ENCODE data around the gene HERPUD1.
"Not testable (repeated sequence)": the region's sequence is repeated elsewhere in the genome, so short reads cannot be mapped to it uniquely, and the experiment has no call there.

HERPUD1 gene

GRCh38 chr16:56983211-56983751 is 51.3 kb downstream of the HERPUD1 start:
- no peak for DNase-seq

GRCh38 chr16:56984639-56985038 is 52.7 kb downstream of the HERPUD1 start:
- DNase-seq = no peak

- DNase-seq = no peak
Observed at GRCh38 chr16:56985288-56985961, 53.5 kb downstream of the HERPUD1 start.

DNA sequence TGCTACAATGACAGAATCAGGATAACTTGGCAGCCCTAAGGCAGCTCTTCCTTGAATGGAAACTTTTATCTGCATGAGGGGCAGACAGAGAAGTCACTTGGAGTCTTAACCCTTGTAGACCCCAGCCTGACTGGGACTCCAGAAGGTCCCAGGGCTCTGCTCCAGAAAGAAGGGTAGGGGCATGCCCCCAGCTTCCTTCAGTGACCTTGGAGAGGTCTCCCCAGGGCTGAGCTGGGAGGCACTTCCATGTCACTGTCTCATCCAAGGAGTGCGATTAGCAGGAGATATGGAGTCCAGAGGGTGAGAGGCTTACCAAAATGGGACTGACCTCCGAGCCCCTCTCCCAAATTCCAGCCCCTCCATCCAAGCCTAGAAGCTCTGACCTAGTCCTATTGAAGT is 54.0 kb downstream of the HERPUD1 start:
- no peak for DNase-seq

DNA sequence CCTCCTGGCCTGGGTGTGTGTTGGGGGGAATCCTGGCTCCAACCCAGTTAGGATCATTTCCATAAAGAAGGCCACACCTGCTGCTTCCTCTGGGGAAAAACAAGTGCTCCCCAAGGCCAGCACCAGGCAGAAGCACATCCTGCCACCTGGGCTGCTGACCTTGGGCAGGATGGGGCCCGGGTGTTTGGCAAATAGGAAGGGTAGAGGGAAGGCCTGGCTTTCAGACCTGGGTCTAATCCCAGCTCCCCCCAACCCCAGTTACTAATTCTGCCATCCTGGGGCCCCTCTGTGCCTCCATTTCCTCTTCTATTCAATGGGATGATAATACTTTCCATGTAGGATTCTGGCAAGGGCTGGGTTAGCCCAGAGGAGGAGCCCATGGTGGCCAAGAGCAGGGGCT is 54.4 kb downstream of the HERPUD1 start:
- no peak for DNase-seq

DNA sequence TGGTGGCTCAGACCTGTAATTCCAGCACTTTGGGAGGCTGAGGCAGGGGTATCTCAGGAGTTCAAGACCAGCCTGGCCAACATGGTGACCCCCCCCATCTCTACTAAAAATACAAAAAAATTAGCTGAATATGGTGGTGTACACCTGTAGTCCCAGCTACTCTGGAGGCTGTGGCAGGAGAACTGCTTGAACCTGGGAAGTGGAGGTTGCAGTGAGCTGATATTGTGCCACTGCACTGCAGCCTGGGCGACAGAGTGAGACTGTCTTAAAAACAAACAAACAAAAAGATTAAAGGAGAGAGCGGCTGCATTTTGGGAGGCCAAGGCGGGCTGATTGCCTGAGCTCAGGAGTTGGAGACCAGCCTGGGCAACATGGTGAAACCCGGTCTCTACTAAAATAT is 55.0 kb downstream of the HERPUD1 start:
- DNase-seq = not testable (repeated sequence)

- DNase-seq = no peak
Observed at GRCh38 chr16:56987692-56988091, 55.8 kb downstream of the HERPUD1 start.

DNA sequence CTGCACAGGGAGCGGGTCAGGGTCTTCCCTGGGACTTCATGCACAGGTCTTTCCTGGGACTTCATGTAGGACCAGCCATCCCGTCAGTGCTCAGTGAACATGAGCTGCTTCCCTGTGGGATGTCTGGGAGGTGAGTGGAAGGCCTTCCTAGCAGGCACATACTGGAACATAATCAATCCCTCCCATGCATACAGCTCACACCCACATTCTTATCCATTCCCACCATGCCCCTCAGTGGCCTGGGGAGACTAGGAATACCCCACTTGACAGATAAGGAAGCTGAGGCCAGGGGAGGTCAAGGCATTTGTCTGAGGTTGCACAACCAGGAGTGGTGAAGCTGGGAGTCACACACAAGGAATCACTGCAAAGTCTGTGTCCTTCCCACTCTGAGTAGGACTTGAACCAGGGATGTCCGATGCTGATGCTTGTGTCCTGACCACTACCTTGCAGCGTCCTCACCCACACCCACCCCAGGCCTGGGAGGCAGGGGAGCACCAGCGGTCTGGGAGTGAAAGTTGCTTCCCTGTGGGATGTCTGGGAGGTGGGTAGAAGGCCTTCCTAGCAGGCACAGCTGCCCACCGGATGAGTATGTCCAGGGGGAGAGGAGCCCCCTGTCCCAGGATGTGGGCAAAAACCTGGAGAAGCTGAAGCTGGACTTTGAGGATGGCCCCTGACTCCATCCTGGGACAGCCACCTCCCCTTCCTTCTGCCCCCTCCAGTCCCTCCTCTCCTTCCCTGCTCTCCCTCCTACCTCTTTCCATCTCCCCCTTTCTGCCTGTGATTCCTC is 56.4 kb downstream of the HERPUD1 start:
- DNase-seq = no peak

DNA sequence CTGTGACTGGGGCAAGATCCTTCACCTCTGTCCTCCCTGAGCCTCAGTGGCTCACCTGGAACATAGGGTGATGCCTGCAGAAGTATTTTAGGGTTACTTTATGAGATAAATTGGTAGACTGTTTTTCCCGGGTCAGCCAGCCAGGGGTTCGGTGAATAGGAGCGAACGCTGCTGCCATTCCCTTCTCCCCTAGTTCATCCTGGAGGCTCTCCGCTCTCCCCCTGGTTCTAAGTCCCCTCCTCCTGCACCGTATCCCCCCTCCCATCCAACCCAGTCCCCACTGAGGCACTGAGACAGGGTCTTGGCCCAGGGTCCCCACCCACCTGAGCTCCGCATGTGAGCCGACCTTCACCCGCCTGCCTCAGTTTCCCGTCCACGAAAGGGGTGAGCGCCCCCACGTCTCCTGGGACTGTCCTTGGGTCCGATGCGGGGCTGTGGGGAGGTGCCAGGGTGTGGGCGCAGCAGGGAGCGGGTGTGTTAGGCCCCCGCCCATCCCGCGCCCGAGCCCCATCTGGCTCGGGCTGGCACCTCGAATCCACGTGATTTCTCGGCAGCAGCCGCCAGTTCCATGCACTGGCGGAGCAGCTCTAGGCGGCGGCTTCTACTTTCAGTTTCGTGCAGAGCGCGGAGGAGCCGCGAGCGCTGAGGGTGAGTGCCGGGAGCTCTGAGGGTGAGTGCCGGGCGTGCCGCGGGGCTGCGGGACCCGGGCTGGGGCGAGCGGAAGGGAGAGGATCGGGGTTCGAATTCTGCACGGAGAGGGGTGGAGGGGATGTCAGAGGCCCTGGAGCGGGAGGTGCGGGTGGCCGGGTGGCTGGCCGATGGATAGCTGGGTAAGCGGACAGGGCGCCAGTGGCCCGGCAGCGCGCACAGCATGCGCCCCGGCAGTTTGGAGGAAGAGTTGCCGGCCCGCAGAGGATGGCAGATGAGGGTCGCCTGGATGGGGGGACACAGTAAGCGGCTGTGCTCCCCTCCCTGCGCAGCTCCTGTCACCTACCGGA is 57.3 kb downstream of the HERPUD1 start, which contains the start of gene NLRC5:
Gene NLRC5, plus strand, starts transcription at position 610 of the 998 bp plus-strand sequence. CDS start 31,156 bp downstream, outside the sequence.
- peak; percentile 97 to 98 for DNase-seq

GRCh38 chr16:56989988-56990387 is 58.0 kb downstream of the HERPUD1 start:
- DNase-seq = no peak

DNA sequence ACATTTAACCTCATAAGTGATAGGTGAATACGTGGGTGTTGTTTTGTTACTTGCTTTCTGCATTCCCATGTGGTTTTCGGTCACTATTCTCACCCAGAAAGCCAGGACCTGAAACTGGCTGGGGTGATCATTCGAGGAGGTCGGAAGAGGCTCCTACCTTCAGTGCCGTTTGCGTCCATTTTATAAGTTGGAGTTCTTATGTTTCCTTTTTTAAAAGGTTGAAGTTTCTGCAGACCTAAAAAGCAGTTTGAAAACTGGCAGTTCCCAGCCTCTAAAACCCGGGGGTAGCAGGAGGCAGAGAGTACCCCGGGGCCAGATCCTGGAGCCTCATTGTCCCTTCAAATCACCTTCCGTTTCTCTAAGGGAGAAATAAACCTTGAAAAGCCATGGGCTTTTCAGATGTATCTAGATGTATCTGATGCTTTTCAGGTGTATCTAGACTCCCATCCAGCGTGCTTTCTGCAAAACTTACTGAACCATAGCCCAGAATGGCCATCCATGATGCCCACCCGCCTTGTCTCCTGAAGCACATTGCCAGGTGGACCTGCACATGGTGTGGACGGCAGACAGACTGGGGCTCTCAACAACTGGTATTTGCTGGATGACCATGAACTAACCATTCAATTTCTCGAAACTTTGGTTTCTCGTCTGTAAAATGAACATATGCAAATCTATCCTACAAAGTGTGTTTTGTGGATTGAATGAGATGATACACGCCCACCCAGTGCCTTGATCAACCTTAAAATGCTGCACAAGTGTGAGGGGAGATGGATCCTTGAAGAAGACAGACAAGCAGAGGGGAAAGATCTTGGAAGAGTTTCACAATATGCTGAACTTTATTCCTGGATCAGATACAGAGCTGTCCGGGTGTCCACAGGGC is 58.7 kb downstream of the HERPUD1 start:
- DNase-seq = no peak

- DNase-seq = not testable (repeated sequence)
Observed at GRCh38 chr16:56992431-56992830, 60.5 kb downstream of the HERPUD1 start.

DNA sequence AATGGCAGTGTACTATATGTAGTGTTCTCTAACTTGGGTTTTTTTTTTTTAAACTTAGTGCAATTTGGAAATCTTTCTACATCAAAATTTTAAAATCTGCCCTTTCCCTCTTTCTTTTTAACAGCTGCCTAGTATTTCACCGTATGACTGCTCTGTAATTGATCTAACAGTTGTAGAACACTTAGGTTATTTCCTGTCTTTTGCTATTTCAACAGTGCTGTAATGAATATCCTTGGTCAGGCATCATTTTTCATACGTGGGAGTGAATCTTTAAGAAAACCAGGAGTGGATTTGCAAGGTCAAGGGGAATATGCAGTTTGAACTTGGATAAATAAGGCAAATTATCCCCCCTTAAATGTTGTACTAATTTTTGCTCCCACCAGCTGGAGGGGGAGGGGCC is 61.3 kb downstream of the HERPUD1 start:
- DNase-seq = no peak

DNA sequence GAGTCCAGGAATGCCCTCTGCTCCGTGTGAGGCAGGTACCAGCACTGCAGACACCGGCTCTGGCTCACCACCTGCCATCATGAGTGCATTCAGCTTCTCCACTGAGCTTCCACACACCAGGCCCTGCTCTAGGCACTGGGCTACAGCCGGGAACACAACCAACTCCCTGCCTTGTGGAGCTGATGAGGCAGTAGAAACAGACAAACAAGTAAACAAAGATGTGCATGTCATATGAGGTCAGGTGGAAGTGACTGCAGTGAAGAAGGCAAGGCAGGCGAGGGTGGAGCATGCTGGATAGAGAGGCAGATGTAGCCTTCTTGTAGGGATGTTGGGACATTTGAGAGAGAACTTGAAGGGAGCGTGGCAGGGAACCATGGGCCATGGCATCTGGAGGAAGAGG is 62.4 kb downstream of the HERPUD1 start:
- DNase-seq = no peak
